Measurements from ENCODE around the gene RFC5.
"Not testable (repeated sequence)": the region's sequence is repeated elsewhere in the genome, so short reads cannot be mapped to it uniquely, and the experiment has no call there.

The RFC5 gene

GRCh38 chr12:118015944-118016343, 559 bp upstream of the RFC5 start:
- no peak for DNase-seq

- no peak for DNase-seq
Observed at GRCh38 chr12:118017926-118018325, 1.4 kb downstream of the RFC5 start.

- DNase-seq, result no peak
Observed at GRCh38 chr12:118020036-118020435, 3.5 kb downstream of the RFC5 start.

GRCh38 chr12:118022097-118022727, 5.7 kb downstream of the RFC5 start:
- not testable (repeated sequence) for DNase-seq

GRCh38 chr12:118022728-118023109, 6.2 kb downstream of the RFC5 start:
- DNase-seq, result no peak

GRCh38 chr12:118023301-118023860, 6.9 kb downstream of the RFC5 start:
- DNase-seq, result no peak

GRCh38 chr12:118025168-118025567, 8.7 kb downstream of the RFC5 start:
- DNase-seq, result no peak

GRCh38 chr12:118029166-118029565, 12.7 kb downstream of the RFC5 start:
- DNase-seq, result no peak

- no peak for DNase-seq
Observed at GRCh38 chr12:118032188-118032587, 15.7 kb downstream of the RFC5 start.

GRCh38 chr12:118033323-118033722, 16.8 kb downstream of the RFC5 start:
- DNase-seq, result no peak

GRCh38 chr12:118033902-118034301, 17.4 kb downstream of the RFC5 start:
- DNase-seq, result no peak

- no peak for DNase-seq
Observed at GRCh38 chr12:118034429-118035189, 18.1 kb downstream of the RFC5 start.

- no peak for DNase-seq
Observed at GRCh38 chr12:118035190-118036041, 18.9 kb downstream of the RFC5 start.

- DNase-seq, result no peak
Observed at GRCh38 chr12:118036672-118037411, 20.3 kb downstream of the RFC5 start.

GRCh38 chr12:118038137-118038536, 21.6 kb downstream of the RFC5 start:
- no peak for DNase-seq

- DNase-seq, result no peak
Observed at GRCh38 chr12:118042091-118042490, 25.6 kb downstream of the RFC5 start.

GRCh38 chr12:118044075-118044474, 27.6 kb downstream of the RFC5 start:
- DNase-seq, result no peak

- no peak for DNase-seq
Observed at GRCh38 chr12:118044577-118044976, 28.1 kb downstream of the RFC5 start.

- DNase-seq, result no peak
Observed at GRCh38 chr12:118046430-118046829, 29.9 kb downstream of the RFC5 start.

GRCh38 chr12:118050972-118051910, 34.7 kb downstream of the RFC5 start:
- no peak for DNase-seq

- DNase-seq, result no peak
Observed at GRCh38 chr12:118052324-118053070, 36.0 kb downstream of the RFC5 start.
